K562 (cell line): ENCODE measurements around the gene SLC7A9. TPM values are rescaled to one million over a fixed set of nuclear protein-coding genes. Genes with fewer than 3 reads are reported as not detected.

ENCODE experiments used
- ATAC-seq: fragments of 200-7000 bp; cut with Tn5 transposase; 3 replicates; pipeline ENCODE4 v1.9.1; 2020; ENCODE audit warnings: moderate library complexity
- BruUV-seq: library from RNA; stranded (reverse); fragments of 400-500 nt; replicated peaks from 2 replicates; lab custom pipeline; 2021; lab: Mats Ljungman, UMichigan
- CTCF ChIA-PET: fragments of 300-600 bp; formaldehyde crosslinking; extraction: SDS; loops from one replicate; lab custom pipeline; 2021; ENCODE audit warnings: low intra/inter-chr PET ratio; lab: Yijun Ruan, JAX
- POLR2A ChIA-PET: fragments of 300-600, 350-650 bp; sonication (Branson Sonifier 250); formaldehyde crosslinking; extraction: SDS; loops from one replicate; lab custom pipeline; 2021; ENCODE audit warnings: antibody characterized with exemption, inconsistent platforms; lab: Yijun Ruan, JAX
- DNase-seq, 4 experiments: peaks; one replicate each; pipeline versions ENCODE4 v3.0.0 to v3.0.0-alpha.2; 2011 to 2018; ENCODE audit warnings: low spot score in 3 of 4, mixed read lengths in 3 of 4; ENCODE audit errors: extremely low read depth in 1 of 4
- FAIRE-seq: peaks from 2 replicates; lab custom pipeline; 2011; peaks lifted over from hg19 to GRCh38; lab: Jason Lieb, UNC
- H2AFZ ChIP-seq: 2 replicates; pipeline ENCODE4 v1.6.0; 2011; ENCODE audit warnings: low read depth, low read length, control low read depth, inconsistent platforms
- H3K27ac ChIP-seq: fragments of 200-600 bp; 3 replicates; pipeline ENCODE4 v1.8.0; 2011; ENCODE audit warnings: low read depth, mild to moderate bottlenecking, control low read depth, inconsistent platforms, low read length, moderate library complexity, mixed read lengths; ENCODE audit errors: extremely low read depth
- H3K27me3 ChIP-seq, 2 experiments: fragments of 300-600 bp in 1 of 2; 2 replicates in 1 of 2; 3 replicates in 1 of 2; pipeline versions ENCODE4 v1.6.0 to v1.8.0; 2011; ENCODE audit warnings: inconsistent platforms in 2 of 2, low read length in 2 of 2, mild to moderate bottlenecking in 1 of 2, mixed read lengths in 1 of 2, moderate library complexity in 1 of 2; ENCODE audit not compliant: control insufficient read depth in 2 of 2, insufficient read depth in 2 of 2
- H3K36me3 ChIP-seq: fragments of 300-600 bp; 3 replicates; pipeline ENCODE4 v1.8.0; 2011; ENCODE audit warnings: mild to moderate bottlenecking, low read length, inconsistent platforms; ENCODE audit not compliant: control insufficient read depth, insufficient read depth
- H3K4me1 ChIP-seq, 2 experiments: fragments of 200-600 bp in 1 of 2; replicated peaks in 1 of 2; 2 replicates in 1 of 2; 3 replicates in 1 of 2; pipeline versions ENCODE4 v1.5.1 to v1.8.0; 2011; ENCODE audit warnings: inconsistent platforms in 2 of 2, low read length in 2 of 2, mild to moderate bottlenecking in 1 of 2, mixed read lengths in 1 of 2, moderate library complexity in 1 of 2; ENCODE audit not compliant: control insufficient read depth in 2 of 2, insufficient read depth in 2 of 2
- H3K4me2 ChIP-seq: 2 replicates; pipeline ENCODE4 v1.6.1; 2011; ENCODE audit warnings: low read length, control low read depth, inconsistent platforms, mixed read lengths; ENCODE audit not compliant: insufficient read depth
- H3K4me3 ChIP-seq: fragments of 200-600 bp; sonication (generic), shearing (Covaris generic); 2 replicates; pipeline ENCODE4 v1.5.1; 2016; ENCODE audit warnings: control low read depth, inconsistent platforms
- H3K79me2 ChIP-seq: fragments of 200-600 bp; 3 replicates; pipeline ENCODE4 v1.8.0; 2011; ENCODE audit warnings: low read length, inconsistent platforms; ENCODE audit not compliant: control insufficient read depth, insufficient read depth
- H3K9ac ChIP-seq, 2 experiments: 2 replicates each; pipeline versions ENCODE4 v1.6.0 to v1.6.1; 2011; ENCODE audit warnings: low read depth in 2 of 2, low read length in 2 of 2, control low read depth in 1 of 2, inconsistent platforms in 1 of 2, mild to moderate bottlenecking in 1 of 2, mixed read lengths in 1 of 2; ENCODE audit not compliant: insufficient read depth in 1 of 2
- H3K9me1 ChIP-seq: one replicate; pipeline ENCODE4 v1.6.0; 2011; ENCODE audit warnings: inconsistent platforms, mild to moderate bottlenecking, low read length, moderate library complexity; ENCODE audit not compliant: control insufficient read depth, insufficient read depth
- H3K9me3 ChIP-seq: replicated peaks from 2 replicates; pipeline ENCODE4 v1.5.1; 2011; ENCODE audit warnings: low read depth, low read length, inconsistent platforms; ENCODE audit not compliant: control insufficient read depth, insufficient read depth
- H4K20me1 ChIP-seq: replicated peaks from 2 replicates; pipeline ENCODE4 v1.6.1; 2011; ENCODE audit warnings: low read length, inconsistent platforms, mixed read lengths; ENCODE audit not compliant: control insufficient read depth, insufficient read depth
- POLR2AphosphoS2 ChIP-seq: IDR thresholded peaks from 2 replicates; pipeline ENCODE4 v1.6.1; 2012; ENCODE audit warnings: low read length, improper control_type of control experiment
- SUPT5H ChIP-seq: fragments of 450-650 bp; IDR thresholded peaks from 2 replicates; pipeline ENCODE4 v1.6.1; 2016
- ZFP36 ChIP-seq: fragments of 150-350 bp; IDR thresholded peaks from 2 replicates; pipeline ENCODE4 v1.6.1; 2018; ENCODE audit warnings: low read length, low read depth; ENCODE audit not compliant: partially characterized antibody
- ZNF395 ChIP-seq: fragments of 200-800 bp; sonication (Bioruptor generic); IDR thresholded peaks from 2 replicates; pipeline ENCODE4 v1.6.1; 2017; ENCODE audit warnings: missing genetic modification characterization, missing compliant biosample characterization
- ZNF398 ChIP-seq: fragments of 250-450 bp; sonication (Bioruptor Pico); IDR thresholded peaks from 2 replicates; pipeline ENCODE4 v1.8.0; 2021; ENCODE audit warnings: moderate library complexity, mild to moderate bottlenecking, inconsistent platforms
- WGBS: fragments of 100-300 bp; shearing (Covaris generic); methylation state at CpG from one replicate; pipeline ENCODE4 v1.1.6; 2016; ENCODE audit warnings: low coverage, mixed read lengths; ENCODE audit not compliant: insufficient coverage; ENCODE audit errors: missing lambda C conversion rate; 5-methylcytosine and 5-hydroxymethylcytosine counted together
- in situ Hi-C: fragments of 300-500 bp; cut with MboI; formaldehyde crosslinking; loops from 4 replicates; pipeline ENCODE4 v1.15.0; 2018; ENCODE audit warnings: inconsistent platforms, mixed read lengths
- intact Hi-C: fragments of 100-400 bp; cut with micrococcal nuclease; formaldehyde crosslinking; loops from 2 replicates; pipeline ENCODE4 v1.14.2; 2022
- polyA plus RNA-seq, 8 experiments: library from polyadenylated mRNA; depleted of rRNA in 4 of 8; stranded (reverse) in 5 of 8; unstranded in 3 of 8; fragments of >200 nt; fragmentation: Nextera tagmentation in 2 of 8; fragmentation: Illumina TruSeq in 1 of 8; extraction: Ambion mirVana in 2 of 8; extraction: Trizol in 1 of 8; gene quantifications; 2 replicates each; pipeline versions ENCODE4 v1.2.1 to v1.2.3, GENCODE V29; 2011 to 2014; ENCODE audit warnings: inconsistent platforms in 1 of 8, missing spikeins in 1 of 8
- total RNA-seq, 7 experiments: library from RNA; depleted of rRNA in 6 of 7; stranded (reverse); fragments of >200 nt in 6 of 7; fragmentation: Illumina TruSeq in 2 of 7; extraction: Trizol in 2 of 7; gene quantifications; 2 replicates each; pipeline versions ENCODE4 v1.2.1 to v1.2.3, GENCODE V29; 2011 to 2021; ENCODE audit warnings: low replicate concordance in 1 of 7

SLC7A9 gene
- total and polyA plus RNA-seq, 9 of the 15 experiments (the other 6 are each of a cell fraction or from before 2014, with no cell fraction given) = not detected

GRCh38 chr19:32809754-32810153 is 59.8 kb downstream of the SLC7A9 start:
- no peak overlapping the region for H3K9ac ChIP-seq
- no peak overlapping the region for H2AFZ ChIP-seq
- no peaks in the 10 kb centered on the region for H3K79me2 ChIP-seq
- TF ChIP-seq POLR2AphosphoS2 (no peak), ZNF398 (CRISPR knock-in tag) (no peak), ZNF395 (no peak), ZFP36 (no peak), SUPT5H (no peak)
- TF ChIP-seq, all 486 proteins: peak for 0
- H3K4me2 ChIP-seq = no peak overlapping the region
- in situ Hi-C loops = no loop called here
- DNase-seq (no peak), ATAC-seq (no peak), FAIRE-seq (no peak)
- intact Hi-C loops = no loop called here
- no peaks in the 10 kb centered on the region for H3K9me3 ChIP-seq
- no peak overlapping the region for H3K4me3 ChIP-seq
- peaks cover 21 to 43% of the 10 kb centered on the region in 2 experiments for H3K27me3 ChIP-seq
- BruUV-seq = no TSS peak
- POLR2A ChIA-PET = no interaction called here
- WGBS = 2% methylated on average over 3 of the region's 3 CpGs
- H3K4me1 ChIP-seq = no peaks in the 10 kb centered on the region
- H3K36me3 ChIP-seq = no peaks in the 10 kb centered on the region
- no peaks in the 10 kb centered on the region; the same call in 1 of the 2 replicates for H4K20me1 ChIP-seq
- no peaks in the 10 kb centered on the region for H3K9me1 ChIP-seq
- CTCF ChIA-PET = no interaction called here
- H3K27ac ChIP-seq = no peak overlapping the region
